LNCAP (cell line): ENCODE measurements around the gene CHMP4A.

Experiments used
- CTCF ChIP-seq: fragments of 450-650 bp; IDR thresholded peaks from 2 replicates; pipeline ENCODE4 v1.5.1; 2017; ENCODE audit warnings: mild to moderate bottlenecking

The CHMP4A gene

GRCh38 chr14:24212924-24213865 lies at the start of gene CHMP4A:
TSS of gene CHMP4A (minus strand) at chr14:24213488. CDS start at chr14:24213439, 49 bp downstream.
- no peak for TF ChIP-seq CTCF

GRCh38 chr14:24261969-24262327 lies 48.7 kb upstream of the CHMP4A start:
- no peak for TF ChIP-seq CTCF

GRCh38 chr14:24261256-24261968 lies 48.1 kb upstream of the CHMP4A start:
- no peak for TF ChIP-seq CTCF

- TF ChIP-seq CTCF, result no peak
These were observed 47.5 kb upstream of the CHMP4A start for GRCh38 chr14:24260780-24261157.

- TF ChIP-seq CTCF, result no peak
These were observed 46.9 kb upstream of the CHMP4A start for GRCh38 chr14:24260026-24260779.

- no peak for TF ChIP-seq CTCF
These were observed 46.2 kb upstream of the CHMP4A start for GRCh38 chr14:24259282-24260025.
